Endometrium (tissue), 2 donors: ENCODE data around the gene BRD1.

Source experiments
- FAIRE-seq: peaks from 2 replicates; lab custom pipeline; 2012; peaks lifted over from hg19 to GRCh38; lab: Jason Lieb, UNC
- donor health status: control.
- donor health status: control.

BRD1 gene

GRCh38 chr22:49751966-49752597, 75.6 kb downstream of the BRD1 start:
- no peak for FAIRE-seq

- no peak for FAIRE-seq
Observed at GRCh38 chr22:49751318-49751965, 76.2 kb downstream of the BRD1 start.

GRCh38 chr22:49749885-49750510, 77.7 kb downstream of the BRD1 start:
- FAIRE-seq: no peak

GRCh38 chr22:49749227-49749626, 78.4 kb downstream of the BRD1 start:
- no peak for FAIRE-seq

- FAIRE-seq: no peak
Observed at GRCh38 chr22:49748514-49748913, 79.2 kb downstream of the BRD1 start.

GRCh38 chr22:49747716-49748115, 80.0 kb downstream of the BRD1 start:
- no peak for FAIRE-seq

GRCh38 chr22:49747130-49747529, 80.5 kb downstream of the BRD1 start:
- no peak for FAIRE-seq

- no peak for FAIRE-seq
Observed at GRCh38 chr22:49746065-49746464, 81.6 kb downstream of the BRD1 start.

- FAIRE-seq: no peak
Observed at GRCh38 chr22:49740242-49740641, 87.4 kb downstream of the BRD1 start.

- no peak for FAIRE-seq
Observed at GRCh38 chr22:49739138-49739537, 88.5 kb downstream of the BRD1 start.

GRCh38 chr22:49738566-49738965, 89.1 kb downstream of the BRD1 start:
- no peak for FAIRE-seq

GRCh38 chr22:49738006-49738405, 89.7 kb downstream of the BRD1 start:
- FAIRE-seq: no peak

- FAIRE-seq: no peak
Observed at GRCh38 chr22:49737101-49737551, 90.5 kb downstream of the BRD1 start.

GRCh38 chr22:49736538-49736937, 91.1 kb downstream of the BRD1 start:
- no peak for FAIRE-seq

GRCh38 chr22:49735901-49736421, 91.7 kb downstream of the BRD1 start:
- no peak for FAIRE-seq

GRCh38 chr22:49735411-49735900, 92.2 kb downstream of the BRD1 start:
- FAIRE-seq: no peak

GRCh38 chr22:49734882-49735281, 92.8 kb downstream of the BRD1 start:
- no peak for FAIRE-seq

- no peak for FAIRE-seq
Observed at GRCh38 chr22:49734390-49734789, 93.3 kb downstream of the BRD1 start.

- FAIRE-seq: no peak
Observed at GRCh38 chr22:49733631-49734030, 94.0 kb downstream of the BRD1 start.

GRCh38 chr22:49730656-49731055, 97.0 kb downstream of the BRD1 start:
- FAIRE-seq: no peak

- FAIRE-seq: no peak
Observed at GRCh38 chr22:49728570-49729271, 99.0 kb downstream of the BRD1 start.

GRCh38 chr22:49727881-49728569, 99.6 kb downstream of the BRD1 start:
- no peak for FAIRE-seq
